Renal cortex interstitium (tissue), 15 donors: ENCODE measurements around the gene ECM1. TPM values are rescaled to one million over a fixed set of nuclear protein-coding genes. Genes with fewer than 3 reads are reported as not detected.

Experiments
- DNase-seq, 11 donors: peaks; one replicate each; pipeline ENCODE4 v3.0.0-alpha.2; 2013; ENCODE audit warnings: low read depth in 9 of 11, low spot score in 4 of 11; ENCODE audit errors: extremely low read depth in 1 of 11
- long read RNA-seq, 16 experiments: transcript quantifications; one replicate each; lab custom pipeline, GENCODE V29; 2026
- polyA plus RNA-seq, 3 donors: library from polyadenylated mRNA; unstranded; fragments of 120-200 nt; gene quantifications; one replicate each; pipeline ENCODE4 v1.2.1, GENCODE V29; 2013; ENCODE audit not compliant: insufficient read length in 3 of 3

ECM1 gene
- polyA plus RNA-seq, result 10 to 100 TPM; 10.2 to 14.4 (median 13.1) TPM
- long read RNA-seq, donor 1, partial matches to known transcripts, result 6 of 7 reads
- long read RNA-seq, donor 1, other reads (novel, unspliced or antisense), result 0 of 7 reads
- long read RNA-seq, donor 2, partial matches to known transcripts, result 0 of 1 reads
- long read RNA-seq, donor 2, other reads (novel, unspliced or antisense), result 0 of 1 reads
- long read RNA-seq, donor 3, partial matches to known transcripts, result 6 of 10 reads
- long read RNA-seq, donor 3, other reads (novel, unspliced or antisense), result 0 of 10 reads
- long read RNA-seq, donor 4, partial matches to known transcripts, result 6 of 9 reads
- long read RNA-seq, donor 4, other reads (novel, unspliced or antisense), result 0 of 9 reads
- long read RNA-seq, donor 5, result 0 reads
- long read RNA-seq, donor 6, result 0 reads
- long read RNA-seq, donor 7, partial matches to known transcripts, result 0 of 2 reads
- long read RNA-seq, donor 7, other reads (novel, unspliced or antisense), result 0 of 2 reads
- long read RNA-seq, donor 8, partial matches to known transcripts, result 7 of 9 reads
- long read RNA-seq, donor 8, other reads (novel, unspliced or antisense), result 0 of 9 reads
- long read RNA-seq, donor 9, partial matches to known transcripts, result 9 of 9 reads
- long read RNA-seq, donor 9, other reads (novel, unspliced or antisense), result 0 of 9 reads
- long read RNA-seq, donor 10, partial matches to known transcripts, result 6 of 6 reads
- long read RNA-seq, donor 10, other reads (novel, unspliced or antisense), result 0 of 6 reads
- long read RNA-seq, donor 11, partial matches to known transcripts, result 8 of 8 reads
- long read RNA-seq, donor 11, other reads (novel, unspliced or antisense), result 0 of 8 reads
- long read RNA-seq, donor 12, result 0 reads
- long read RNA-seq, donor 13, partial matches to known transcripts, result 0 of 2 reads
- long read RNA-seq, donor 13, other reads (novel, unspliced or antisense), result 0 of 2 reads
- long read RNA-seq, donor 14, partial matches to known transcripts, result 5 of 6 reads
- long read RNA-seq, donor 14, other reads (novel, unspliced or antisense), result 0 of 6 reads
- long read RNA-seq, donor 15, result 0 reads
- long read RNA-seq, donor 16, transcript ECM1-202 (10 exons, 2,070 nt), result major isoform, 5 of 19 reads
- long read RNA-seq, donor 16, partial matches to known transcripts, result 14 of 19 reads
- long read RNA-seq, donor 16, other reads (novel, unspliced or antisense), result 0 of 19 reads

GRCh38 chr1:150507912-150508864, at the start of gene ECM1:
Gene ECM1 (plus strand): TSS chr1:150508109. CDS start chr1:150508210, 101 bp downstream.
- no peak for DNase-seq

- DNase-seq, result peak in 6 of 11 donors; percentile 41 to 59 (median 50)
Measured at GRCh38 chr1:150464422-150464826, 43.5 kb upstream of the ECM1 start.

GRCh38 chr1:150466964-150467363, 40.9 kb upstream of the ECM1 start:
- DNase-seq, result no peak

- no peak for DNase-seq
Measured at GRCh38 chr1:150469291-150469690, 38.6 kb upstream of the ECM1 start.

- DNase-seq, result no peak
Measured at GRCh38 chr1:150472601-150473200, 35.2 kb upstream of the ECM1 start.

- no peak for DNase-seq
Measured at GRCh38 chr1:150473659-150474058, 34.2 kb upstream of the ECM1 start.

- DNase-seq, result no peak
Measured at GRCh38 chr1:150474869-150475268, 33.0 kb upstream of the ECM1 start.

- DNase-seq, result no peak
Measured at GRCh38 chr1:150476754-150477153, 31.2 kb upstream of the ECM1 start.

- no peak for DNase-seq
Measured at GRCh38 chr1:150477320-150477719, 30.6 kb upstream of the ECM1 start.

- DNase-seq, result no peak
Measured at GRCh38 chr1:150477733-150478132, 30.2 kb upstream of the ECM1 start.

- DNase-seq, result no peak
Measured at GRCh38 chr1:150479370-150479769, 28.5 kb upstream of the ECM1 start.

GRCh38 chr1:150479927-150480352, 28.0 kb upstream of the ECM1 start:
- no peak for DNase-seq

GRCh38 chr1:150484431-150484830, 23.5 kb upstream of the ECM1 start:
- DNase-seq, result no peak

- no peak for DNase-seq
Measured at GRCh38 chr1:150484861-150485260, 23.0 kb upstream of the ECM1 start.

- peak; percentile 94 to 99 (median 98) for DNase-seq
Measured at GRCh38 chr1:150486966-150487762, 20.7 kb upstream of the ECM1 start, which contains the start of gene TARS2. Gene TARS2 (plus strand): TSS chr1:150487419. CDS start chr1:150487451, 32 bp downstream.

GRCh38 chr1:150487763-150488115, 20.2 kb upstream of the ECM1 start:
- DNase-seq, result no peak

GRCh38 chr1:150493175-150493574, 14.7 kb upstream of the ECM1 start:
- DNase-seq, result no peak
